ENCODE measurements around the gene ECD. TPM values are rescaled to one million over a fixed set of nuclear protein-coding genes. Genes with fewer than 3 reads are reported as not detected.

Gene ECD
- 25.4 TPM for polyA plus RNA-seq (2013)

DNA sequence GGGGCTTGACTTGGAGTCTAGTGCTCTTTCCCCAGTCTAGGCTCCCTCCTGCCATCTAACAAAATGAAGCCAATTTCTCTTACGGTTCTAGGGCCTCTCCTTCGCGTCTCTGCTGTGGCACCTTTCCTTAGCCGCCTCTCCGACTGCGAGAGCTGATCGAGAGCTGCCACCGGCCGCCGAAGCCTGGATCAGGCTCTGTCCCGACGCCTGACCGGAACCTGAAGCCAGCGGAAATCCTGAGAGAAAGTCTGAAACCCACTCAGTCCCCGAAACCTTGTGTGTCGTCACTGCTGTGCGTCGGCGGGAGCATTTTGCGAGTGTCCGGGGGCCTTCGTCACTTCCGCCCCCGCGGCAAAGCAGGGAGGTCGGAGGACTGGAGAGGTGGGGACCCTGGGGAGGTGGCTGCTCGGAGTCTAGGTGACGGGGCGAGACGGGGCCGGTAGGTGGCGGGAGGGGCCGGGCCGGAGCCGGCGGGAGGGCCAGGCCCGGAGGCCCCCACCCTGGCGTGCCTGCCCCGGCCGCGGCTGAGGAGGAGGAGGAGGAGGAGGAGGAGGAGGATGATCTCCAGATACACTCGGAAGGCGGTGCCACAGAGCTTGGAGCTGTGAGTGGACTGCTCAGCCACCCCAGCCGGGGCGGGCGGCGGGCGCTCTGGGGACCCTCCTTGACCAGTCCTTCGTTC lies at the start of gene ECD, which contains the start of gene FAM149B1:
Gene ECD, minus strand, starts transcription at position 226 of the 682 bp plus-strand sequence. CDS start 4,071 bp downstream, outside the sequence.
Gene FAM149B1, plus strand, starts transcription at position 337 of the 682 bp plus-strand sequence. Its CDS starts 221 bp downstream, at position 558.
- peak within 1 kb of the TSS; percentile 95 to 99 for H3K27ac ChIP-seq (ENCODE audit: insufficient read depth in 1 of 2, low read depth in 1 of 2, low read length in 2 of 2, poor library complexity in 1 of 2, severe bottlenecking in 2 of 2)
- POLR2A ChIA-PET: interaction anchor here (1.4 to 1.7 kb wide), 2 partner anchors 71 to 72 kb away, joined by 3 to 7 read pairs; partner anchors contain the start of gene P4HA1
- no peaks in the 10 kb centered on the region for H3K9me3 ChIP-seq (ENCODE audit: control extremely low read depth in 1 of 5, control insufficient read depth in 4 of 5, insufficient read depth in 2 of 5, low read depth in 1 of 5, low read length in 4 of 5)
- H3K4me3 ChIP-seq (ENCODE audit: control insufficient read depth in 1 of 7, extremely low read depth in 1 of 7, insufficient read depth in 4 of 7, low read depth in 2 of 7, low read length in 6 of 7): peak within 1 kb of the TSS; percentile 96 to 100 (median 100)
- CTCF ChIA-PET: interaction anchor here (1.0 to 4.9 kb wide), 3 partner anchors 9 to 71 kb away, joined by 3 to 23 read pairs (median 4); partner anchors contain the start of gene P4HA1
- peaks cover 7 to 20% (median 11%) of the 10 kb centered on the region in 4 experiments for H3K4me1 ChIP-seq (ENCODE audit: control extremely low read depth in 1 of 4, control insufficient read depth in 4 of 4, insufficient read depth in 4 of 4, low read length in 3 of 4)
- peak; percentile 95 to 97 (median 95) for DNase-seq
- peaks cover 0 to 10% (median 5%) of the 10 kb centered on the region in 4 experiments for H3K36me3 ChIP-seq (ENCODE audit: control insufficient read depth in 4 of 4, insufficient read depth in 4 of 4, low read length in 3 of 4)
- 0% methylated on average over 35 of the region's 49 CpGs for WGBS (ENCODE audit: insufficient coverage)
- H3K27me3 ChIP-seq (replicated peaks in 2 of 5; ENCODE audit: control insufficient read depth in 4 of 5, insufficient read depth in 5 of 5, low read length in 4 of 5): no peaks in the 10 kb centered on the region

DNA sequence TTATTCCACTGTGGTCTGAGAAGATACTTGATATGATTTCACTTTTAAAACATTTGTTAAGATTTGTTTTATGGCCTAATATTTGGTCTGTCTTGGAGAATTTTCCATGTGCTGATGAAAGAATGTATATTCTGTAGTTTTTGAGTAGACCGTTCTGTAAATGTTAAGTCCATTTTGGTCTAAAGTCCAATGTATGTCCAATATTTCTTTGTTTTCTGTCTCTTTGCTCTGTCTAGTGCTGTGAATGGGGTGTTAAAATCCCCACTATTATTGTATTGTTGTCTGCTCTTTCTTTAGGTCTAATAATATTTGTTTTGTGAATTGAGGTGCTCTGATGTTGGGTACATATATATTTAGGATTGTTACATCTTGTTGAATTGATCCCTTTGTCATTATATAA lies 47.9 kb upstream of the ECD start:
- CTCF ChIA-PET: no interaction called here
- Histone ChIP-seq H3K4me1 (ENCODE audit: control extremely low read depth in 1 of 4, control insufficient read depth in 4 of 4, insufficient read depth in 4 of 4, low read length in 3 of 4) (no peaks in the 10 kb centered on the region), H3K27me3 (replicated peaks in 2 of 5; ENCODE audit: control insufficient read depth in 4 of 5, insufficient read depth in 5 of 5, low read length in 4 of 5) (no peaks in the 10 kb centered on the region), H3K9me3 (ENCODE audit: control extremely low read depth in 1 of 5, control insufficient read depth in 4 of 5, insufficient read depth in 2 of 5, low read depth in 1 of 5, low read length in 4 of 5) (peaks cover 0 to 2% (median 0%) of the 10 kb centered on the region in 5 experiments), H3K27ac (ENCODE audit: insufficient read depth in 1 of 2, low read depth in 1 of 2, low read length in 2 of 2, poor library complexity in 1 of 2, severe bottlenecking in 2 of 2) (no peak overlapping the region), H3K36me3 (ENCODE audit: control insufficient read depth in 4 of 4, insufficient read depth in 4 of 4, low read length in 3 of 4) (peaks cover 17 to 34% (median 22%) of the 10 kb centered on the region in 4 experiments), H3K4me3 (ENCODE audit: control insufficient read depth in 1 of 7, extremely low read depth in 1 of 7, insufficient read depth in 4 of 7, low read depth in 2 of 7, low read length in 6 of 7) (no peak overlapping the region)
- no peak for DNase-seq
- WGBS (ENCODE audit: insufficient coverage): 100% methylated on average over 1 of the region's 1 CpG
- POLR2A ChIA-PET: no interaction called here

DNA sequence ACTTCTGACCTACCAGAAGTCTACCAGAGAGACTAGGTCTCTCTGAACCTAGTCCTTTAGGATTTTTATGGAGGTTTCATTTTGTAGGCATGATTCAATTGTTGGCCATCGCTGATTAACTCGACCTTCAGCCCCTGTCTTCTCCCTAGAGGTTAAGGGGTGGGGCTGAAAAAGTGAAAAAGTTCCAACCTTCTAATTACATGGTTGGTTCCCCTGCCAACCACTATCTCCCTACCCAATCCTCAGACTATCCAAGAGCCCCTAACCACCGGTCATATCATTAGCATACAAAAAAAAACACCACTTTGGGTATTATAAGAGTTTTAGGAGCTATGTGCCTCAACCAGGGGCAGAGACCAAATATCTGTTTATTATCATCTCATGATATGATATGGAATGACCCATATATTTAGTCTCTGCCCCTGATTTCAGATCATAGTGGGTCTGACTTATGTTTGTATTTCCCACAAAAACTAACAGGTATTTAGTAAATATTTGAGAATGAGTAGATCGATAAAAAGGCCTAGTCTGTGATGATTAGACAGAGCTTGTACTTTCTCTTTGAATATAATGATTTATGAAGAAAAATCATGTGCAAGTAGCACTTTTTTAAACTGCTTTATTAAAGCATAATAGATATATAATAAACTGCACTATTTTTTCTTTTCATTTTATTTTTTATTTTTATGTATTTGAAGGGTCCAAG lies 43.5 kb upstream of the ECD start:
- peaks cover 0 to 3% (median 0%) of the 10 kb centered on the region in 5 experiments for H3K9me3 ChIP-seq (ENCODE audit: control extremely low read depth in 1 of 5, control insufficient read depth in 4 of 5, insufficient read depth in 2 of 5, low read depth in 1 of 5, low read length in 4 of 5)
- no peak overlapping the region for H3K27ac ChIP-seq (ENCODE audit: insufficient read depth in 1 of 2, low read depth in 1 of 2, low read length in 2 of 2, poor library complexity in 1 of 2, severe bottlenecking in 2 of 2)
- H3K36me3 ChIP-seq (ENCODE audit: control insufficient read depth in 4 of 4, insufficient read depth in 4 of 4, low read length in 3 of 4): peaks cover 0 to 33% (median 8%) of the 10 kb centered on the region in 4 experiments
- DNase-seq: no peak
- no peaks in the 10 kb centered on the region for H3K4me1 ChIP-seq (ENCODE audit: control extremely low read depth in 1 of 4, control insufficient read depth in 4 of 4, insufficient read depth in 4 of 4, low read length in 3 of 4)
- ChIA-PET POLR2A (no interaction called here), CTCF (interaction anchor here (1.2 kb wide), 1 partner anchor 9 kb away, joined by 3 read pairs; no protein-coding TSS in a partner anchor)
- H3K4me3 ChIP-seq (ENCODE audit: control insufficient read depth in 1 of 7, extremely low read depth in 1 of 7, insufficient read depth in 4 of 7, low read depth in 2 of 7, low read length in 6 of 7): no peak overlapping the region
- no peaks in the 10 kb centered on the region for H3K27me3 ChIP-seq (replicated peaks in 2 of 5; ENCODE audit: control insufficient read depth in 4 of 5, insufficient read depth in 5 of 5, low read length in 4 of 5)
- no CpG with 5 or more reads among the region's 4 CpGs for WGBS (ENCODE audit: insufficient coverage)

DNA sequence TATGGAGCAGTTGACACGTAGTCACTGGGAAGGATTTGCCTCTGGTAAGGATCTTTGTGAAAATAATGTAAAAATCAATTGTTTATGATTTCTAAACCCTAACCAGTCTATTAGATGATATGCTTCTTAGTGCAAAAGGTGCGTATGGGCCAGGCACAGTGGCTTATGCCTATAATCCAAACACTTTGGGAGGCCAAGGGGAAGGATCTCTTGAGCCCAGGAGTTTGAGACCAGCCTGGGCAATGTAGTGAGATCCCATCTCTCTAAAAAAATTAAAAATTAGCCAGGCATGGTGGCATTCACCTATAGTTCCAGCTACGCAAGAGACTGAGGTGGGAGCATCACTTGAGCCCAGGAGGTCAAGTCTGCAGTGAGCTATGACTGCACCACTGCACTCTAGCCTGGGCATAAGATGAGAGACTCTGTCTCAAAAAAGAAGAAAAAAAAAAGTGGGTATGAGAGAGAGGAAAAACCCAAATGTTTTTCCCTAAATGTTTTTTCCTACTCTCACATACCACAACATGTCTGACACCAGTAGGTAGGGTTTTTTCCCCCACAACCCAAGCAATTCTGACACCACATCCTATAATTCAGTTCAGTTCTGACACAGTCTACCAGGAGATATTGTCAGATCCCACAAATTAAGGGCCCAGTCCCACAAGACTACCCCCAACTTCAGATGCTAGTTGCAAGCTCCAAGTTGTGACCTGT lies 42.7 kb upstream of the ECD start:
- H3K27me3 ChIP-seq (replicated peaks in 2 of 5; ENCODE audit: control insufficient read depth in 4 of 5, insufficient read depth in 5 of 5, low read length in 4 of 5): no peaks in the 10 kb centered on the region
- WGBS (ENCODE audit: insufficient coverage): 94% methylated on average over 2 of the region's 3 CpGs
- no peak overlapping the region for H3K27ac ChIP-seq (ENCODE audit: insufficient read depth in 1 of 2, low read depth in 1 of 2, low read length in 2 of 2, poor library complexity in 1 of 2, severe bottlenecking in 2 of 2)
- ChIA-PET CTCF (interaction anchor here (1.2 kb wide), 1 partner anchor 9 kb away, joined by 3 read pairs; no protein-coding TSS in a partner anchor), POLR2A (no interaction called here)
- DNase-seq: no peak
- no peak overlapping the region for H3K4me3 ChIP-seq (ENCODE audit: control insufficient read depth in 1 of 7, extremely low read depth in 1 of 7, insufficient read depth in 4 of 7, low read depth in 2 of 7, low read length in 6 of 7)
- H3K36me3 ChIP-seq (ENCODE audit: control insufficient read depth in 4 of 4, insufficient read depth in 4 of 4, low read length in 3 of 4): peaks cover 0 to 29% (median 9%) of the 10 kb centered on the region in 4 experiments
- no peaks in the 10 kb centered on the region for H3K4me1 ChIP-seq (ENCODE audit: control extremely low read depth in 1 of 4, control insufficient read depth in 4 of 4, insufficient read depth in 4 of 4, low read length in 3 of 4)
- H3K9me3 ChIP-seq (ENCODE audit: control extremely low read depth in 1 of 5, control insufficient read depth in 4 of 5, insufficient read depth in 2 of 5, low read depth in 1 of 5, low read length in 4 of 5): peaks cover 0 to 4% (median 0%) of the 10 kb centered on the region in 5 experiments

DNA sequence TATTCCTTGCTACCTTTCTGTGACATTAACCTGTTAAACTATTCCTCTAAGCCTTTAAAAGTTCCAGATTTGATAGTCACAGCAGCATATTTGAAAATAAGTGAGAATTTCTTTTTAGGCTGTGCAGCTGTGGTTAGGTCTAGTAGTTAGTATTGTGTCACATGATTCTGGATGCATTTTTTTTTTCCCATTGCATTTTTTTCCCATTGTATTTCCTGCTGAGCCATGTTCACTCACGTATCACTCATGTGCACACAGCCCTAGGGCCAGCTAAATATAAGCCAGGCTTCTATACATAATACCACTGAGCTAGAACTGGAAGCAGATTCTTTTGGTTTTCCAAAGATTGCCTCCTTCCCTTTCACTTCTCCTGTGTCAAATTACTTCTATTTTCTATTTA lies 41.9 kb upstream of the ECD start:
- CTCF ChIA-PET: interaction anchor here (1.2 kb wide), 1 partner anchor 13 kb away, joined by 3 read pairs; no protein-coding TSS in a partner anchor

DNA sequence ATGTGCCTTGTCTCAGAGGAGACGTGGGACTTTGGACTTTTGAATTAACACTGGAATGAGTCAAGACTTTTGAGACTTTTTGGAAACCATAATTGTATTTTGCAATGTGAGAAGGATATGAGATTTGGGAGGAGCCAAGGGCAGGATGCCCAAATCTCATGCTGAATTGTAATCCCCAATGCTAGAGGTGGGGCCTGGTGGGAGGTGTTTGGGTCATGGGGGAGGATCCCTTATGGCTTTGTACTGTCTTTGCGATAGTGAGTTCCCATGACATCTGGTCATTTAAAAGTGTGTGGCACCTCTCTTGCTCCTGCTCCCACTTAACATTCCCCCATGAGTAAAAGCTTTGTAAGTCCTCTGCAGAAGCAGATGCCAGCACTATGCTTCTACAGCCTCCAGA lies 40.1 kb upstream of the ECD start:
- Histone ChIP-seq H3K27me3 (replicated peaks in 2 of 5; ENCODE audit: control insufficient read depth in 4 of 5, insufficient read depth in 5 of 5, low read length in 4 of 5) (no peaks in the 10 kb centered on the region), H3K4me3 (ENCODE audit: control insufficient read depth in 1 of 7, extremely low read depth in 1 of 7, insufficient read depth in 4 of 7, low read depth in 2 of 7, low read length in 6 of 7) (no peak overlapping the region), H3K27ac (ENCODE audit: insufficient read depth in 1 of 2, low read depth in 1 of 2, low read length in 2 of 2, poor library complexity in 1 of 2, severe bottlenecking in 2 of 2) (no peak overlapping the region), H3K36me3 (ENCODE audit: control insufficient read depth in 4 of 4, insufficient read depth in 4 of 4, low read length in 3 of 4) (peaks cover 0 to 26% (median 6%) of the 10 kb centered on the region in 4 experiments), H3K4me1 (ENCODE audit: control extremely low read depth in 1 of 4, control insufficient read depth in 4 of 4, insufficient read depth in 4 of 4, low read length in 3 of 4) (no peaks in the 10 kb centered on the region), H3K9me3 (ENCODE audit: control extremely low read depth in 1 of 5, control insufficient read depth in 4 of 5, insufficient read depth in 2 of 5, low read depth in 1 of 5, low read length in 4 of 5) (peaks cover 0 to 4% (median 0%) of the 10 kb centered on the region in 5 experiments)
- POLR2A ChIA-PET: no interaction called here
- WGBS (ENCODE audit: insufficient coverage): 100% methylated on average over 1 of the region's 2 CpGs
- no peak for DNase-seq
- CTCF ChIA-PET: interaction anchor here (2.0 kb wide), 1 partner anchor 11 kb away, joined by 5 read pairs; no protein-coding TSS in a partner anchor

More for the DNA sequence above, 41.9 kb upstream of the ECD start:
- WGBS (ENCODE audit: insufficient coverage): 33% methylated on average over 1 of the region's 1 CpG
- H3K27me3 ChIP-seq (replicated peaks in 2 of 5; ENCODE audit: control insufficient read depth in 4 of 5, insufficient read depth in 5 of 5, low read length in 4 of 5): no peaks in the 10 kb centered on the region
- POLR2A ChIA-PET: no interaction called here
- peaks cover 0 to 4% (median 0%) of the 10 kb centered on the region in 5 experiments for H3K9me3 ChIP-seq (ENCODE audit: control extremely low read depth in 1 of 5, control insufficient read depth in 4 of 5, insufficient read depth in 2 of 5, low read depth in 1 of 5, low read length in 4 of 5)
- no peak for DNase-seq
- no peaks in the 10 kb centered on the region for H3K4me1 ChIP-seq (ENCODE audit: control extremely low read depth in 1 of 4, control insufficient read depth in 4 of 4, insufficient read depth in 4 of 4, low read length in 3 of 4)
- no peak overlapping the region for H3K27ac ChIP-seq (ENCODE audit: insufficient read depth in 1 of 2, low read depth in 1 of 2, low read length in 2 of 2, poor library complexity in 1 of 2, severe bottlenecking in 2 of 2)
- no peak overlapping the region for H3K4me3 ChIP-seq (ENCODE audit: control insufficient read depth in 1 of 7, extremely low read depth in 1 of 7, insufficient read depth in 4 of 7, low read depth in 2 of 7, low read length in 6 of 7)
- peaks cover 0 to 29% (median 9%) of the 10 kb centered on the region in 4 experiments for H3K36me3 ChIP-seq (ENCODE audit: control insufficient read depth in 4 of 4, insufficient read depth in 4 of 4, low read length in 3 of 4)

Data from common myeloid progenitor, CD34-positive (primary cell).